Ovary (tissue), 3 donors: ENCODE data around the gene CAPN14.

Experiments used
- CTCF ChIP-seq, 3 donors: fragments of 450-650 bp in 2 of 3; fragments of 200-600 bp in 1 of 3; IDR thresholded peaks; one replicate each; pipeline versions ENCODE4 v1.5.1 to v1.8.0; 2016 to 2022; ENCODE audit warnings: antibody characterized with exemption in 3 of 3, mild to moderate bottlenecking in 1 of 3
- EP300 ChIP-seq: sonication (generic); formaldehyde crosslinking; IDR thresholded peaks from one replicate; pipeline ENCODE4 v1.6.1; 2017; ENCODE audit warnings: antibody characterized with exemption
- POLR2A ChIP-seq: fragments of 450-650 bp; IDR thresholded peaks from one replicate; pipeline ENCODE4 v1.6.1; 2017; ENCODE audit warnings: antibody characterized with exemption, mild to moderate bottlenecking, moderate library complexity
- donor health status: DM: no; HTN: no; CAD: no.

GRCh38 chr2:31168291-31168690 is 49.0 kb downstream of the CAPN14 start:
- no peak for TF ChIP-seq CTCF (IDR thresholded peaks at IDR 0.05)
- TF ChIP-seq POLR2A, result no peak
- no peak for TF ChIP-seq EP300
